ENCODE results near the gene ADAM8. TPM values are rescaled to one million over a fixed set of nuclear protein-coding genes. Genes with fewer than 3 reads are reported as not detected.

Gene ADAM8
- total and polyA plus RNA-seq, 2 of the 8 experiments (the other 6 are each of a cell fraction or from before 2014, with no cell fraction given), result 4.6 TPM

GRCh38 chr10:133277993-133278576 lies 1.4 kb upstream of the ADAM8 start:
- no peak for FAIRE-seq
- H3K4me1 ChIP-seq (replicated peaks in 1 of 4; ENCODE audit: control insufficient read depth in 3 of 4, insufficient read depth in 4 of 4, low read length in 3 of 4), result peaks cover 0 to 13% (median 7%) of the 10 kb centered on the region in 4 experiments; a peak in 5 of 7 replicates
- TF ChIP-seq SP4 (IDR thresholded peaks at IDR 0.05; ENCODE audit: low read length), result no peak
- no peak for TF ChIP-seq ZNF274 (IDR thresholded peaks at IDR 0.05; ENCODE audit: borderline replicate concordance, extremely low read depth, low read length)
- no peak for TF ChIP-seq RAD21 (IDR thresholded peaks at IDR 0.05 in 1 of 2, conservative IDR thresholded peaks at IDR 0.05 in 1 of 2; ENCODE audit: low read depth in 2 of 2, low read length in 2 of 2)
- TF ChIP-seq RFX5 (IDR thresholded peaks at IDR 0.05; ENCODE audit: borderline replicate concordance, low read depth, low read length), result no peak
- TF ChIP-seq JUN (IDR thresholded peaks at IDR 0.05; ENCODE audit: low read depth, low read length), result no peak
- TF ChIP-seq POLR2A (IDR thresholded peaks at IDR 0.05; ENCODE audit: control extremely low read depth in 1 of 2, low read depth in 2 of 2, low read length in 2 of 2), result no peak
- no peak for TF ChIP-seq PHF8 (conservative IDR thresholded peaks at IDR 0.05; ENCODE audit: low read depth, low read length)
- no peak for TF ChIP-seq SRF (IDR thresholded peaks at IDR 0.05; ENCODE audit: low read depth, low read length)
- TF ChIP-seq GTF2F1 (IDR thresholded peaks at IDR 0.05; ENCODE audit: borderline replicate concordance, low read depth, low read length), result no peak
- TF ChIP-seq GABPA (IDR thresholded peaks at IDR 0.05; ENCODE audit: borderline replicate concordance, insufficient read depth, low read length), result no peak
- no peak for TF ChIP-seq MAFK (IDR thresholded peaks at IDR 0.05; ENCODE audit: low read depth, low read length)
- TF ChIP-seq, protein P1, sequence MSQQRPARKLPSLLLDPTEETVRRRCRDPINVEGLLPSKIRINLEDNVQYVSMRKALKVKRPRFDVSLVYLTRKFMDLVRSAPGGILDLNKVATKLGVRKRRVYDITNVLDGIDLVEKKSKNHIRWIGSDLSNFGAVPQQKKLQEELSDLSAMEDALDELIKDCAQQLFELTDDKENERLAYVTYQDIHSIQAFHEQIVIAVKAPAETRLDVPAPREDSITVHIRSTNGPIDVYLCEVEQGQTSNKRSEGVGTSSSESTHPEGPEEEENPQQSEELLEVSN (IDR thresholded peaks at IDR 0.05), result no peak
- TF ChIP-seq FOSL1 (IDR thresholded peaks at IDR 0.05; ENCODE audit: insufficient read depth, low read depth, low read length), result no peak

More at GRCh38 chr10:133277993-133278576, 1.4 kb upstream of the ADAM8 start:
- no peak overlapping the region for H3K4me3 ChIP-seq (ENCODE audit: extremely low read depth in 1 of 4, insufficient read depth in 2 of 4, low read depth in 3 of 4, low read length in 4 of 4)
- no peaks in the 10 kb centered on the region for H3K9me3 ChIP-seq (ENCODE audit: insufficient read depth in 2 of 2, low read depth in 1 of 2, low read length in 1 of 2)
- peaks cover 0 to 7% (median 4%) of the 10 kb centered on the region in 4 experiments; a peak in 6 of 7 replicates for H3K27me3 ChIP-seq (replicated peaks in 1 of 4; ENCODE audit: control insufficient read depth in 3 of 4, extremely low read depth in 1 of 4, insufficient read depth in 3 of 4, low read length in 3 of 4)
- H2BK12ac ChIP-seq (ENCODE audit: low read depth, low read length), result no peak overlapping the region
- H2BK120ac ChIP-seq (replicated peaks; ENCODE audit: low read depth, low read length), result no peak overlapping the region
- no peak overlapping the region for H3K4ac ChIP-seq (replicated peaks; ENCODE audit: insufficient read length, low read depth, low read length)
- no peak overlapping the region for H2BK15ac ChIP-seq (ENCODE audit: low read length)
- no peak overlapping the region for H2BK5ac ChIP-seq (ENCODE audit: low read depth, low read length)
- H2BK20ac ChIP-seq (ENCODE audit: low read length), result no peak overlapping the region
- H3K14ac ChIP-seq (ENCODE audit: insufficient read length), result no peak overlapping the region
- ChIA-PET POLR2A (ENCODE audit: partially characterized antibody) (interaction anchor here (0.8 to 2.4 kb wide), 7 partner anchors 10 to 66 kb away, joined by 3 to 7 read pairs (median 3); no protein-coding TSS in a partner anchor), CTCF (ENCODE audit: partially characterized antibody) (interaction anchor here (0.7 to 1.8 kb wide), 10 partner anchors 9 to 338 kb away, joined by 3 to 6 read pairs (median 4); no protein-coding TSS in a partner anchor)
- H3K23ac ChIP-seq (ENCODE audit: insufficient read length), result no peak overlapping the region
- no peak overlapping the region for H2AK5ac ChIP-seq (ENCODE audit: low read depth, low read length)
- H4K8ac ChIP-seq (ENCODE audit: extremely low read depth, insufficient read depth, low read length), result no peak overlapping the region
- no peak overlapping the region for H3K18ac ChIP-seq (ENCODE audit: extremely low read depth, low read length)
- 93% methylated on average over 11 of the region's 12 CpGs; no CpG with 5 or more reads in 1 of the 2 experiments for WGBS, 2 experiments (ENCODE audit: extremely low coverage in 1 of 2, insufficient coverage in 1 of 2, insufficient read length in 1 of 2, insufficient replicate concordance in 2 of 2, low coverage in 1 of 2, low lambda C conversion rate in 2 of 2, missing lambda C conversion rate in 1 of 2)
- peaks cover 4 to 17% (median 12%) of the 10 kb centered on the region in 4 experiments; a peak in 6 of 8 replicates for H3K36me3 ChIP-seq (ENCODE audit: control insufficient read depth in 2 of 4, insufficient read depth in 4 of 4, low read length in 3 of 4)
- H3K23me2 ChIP-seq (ENCODE audit: low read depth, low read length), result peaks cover 5% of the 10 kb centered on the region; the same call in 1 of the 2 replicates
- H3K56ac ChIP-seq (replicated peaks; ENCODE audit: insufficient read length, low read depth, low read length), result no peak overlapping the region
- peaks cover 0 to 5% of the 10 kb centered on the region in 2 experiments for H4K20me1 ChIP-seq (replicated peaks in 1 of 2; ENCODE audit: control insufficient read depth in 1 of 2, insufficient read depth in 2 of 2, low read length in 2 of 2)
- H3K79me2 ChIP-seq (ENCODE audit: control insufficient read depth in 1 of 2, insufficient read depth in 2 of 2, low read length in 2 of 2), result no peaks in the 10 kb centered on the region
- no peak overlapping the region for H4K5ac ChIP-seq (ENCODE audit: insufficient read length, low read depth, low read length)
- H3K9ac ChIP-seq (replicated peaks in 1 of 4; ENCODE audit: extremely low read depth in 1 of 4, low read depth in 3 of 4, low read length in 3 of 4), result no peak overlapping the region
- H4K91ac ChIP-seq (replicated peaks; ENCODE audit: insufficient read length, low read length), result no peak overlapping the region
- H3K4me2 ChIP-seq (ENCODE audit: insufficient read depth in 1 of 2, low read depth in 2 of 2, low read length in 2 of 2), result no peak overlapping the region
- DNase-seq (ENCODE audit: low read depth in 1 of 2, low spot score in 2 of 2), result no peak
- H3K27ac ChIP-seq (ENCODE audit: low read depth, low read length), result no peak overlapping the region
- no peaks in the 10 kb centered on the region for H3K79me1 ChIP-seq (ENCODE audit: low read depth, low read length)
- no peak overlapping the region for H2AFZ ChIP-seq (ENCODE audit: low read length)
